HepG2 (cell line): Measurements from ENCODE around the gene BICDL2. TPM values are rescaled to one million over a fixed set of nuclear protein-coding genes. Genes with fewer than 3 reads are reported as not detected.

Source experiments
- ATAC-seq: fragments of 200-7000 bp; cut with Tn5 transposase; 3 replicates; pipeline ENCODE4 v1.9.1; 2020; ENCODE audit warnings: mild to moderate bottlenecking, moderate library complexity
- BruUV-seq: library from RNA; stranded (reverse); fragments of 400-500 nt; replicated peaks from 2 replicates; lab custom pipeline; 2021; lab: Mats Ljungman, UMichigan
- CTCF ChIA-PET: fragments of 300-600 bp; formaldehyde crosslinking; extraction: SDS; loops from one replicate; lab custom pipeline; 2021; ENCODE audit warnings: low total read pairs, inconsistent platforms, low intra/inter-chr PET ratio; lab: Yijun Ruan, JAX
- POLR2A ChIA-PET: fragments of 350-600 bp; sonication (Branson Sonifier 250); formaldehyde crosslinking; loops from one replicate; lab custom pipeline; 2020; ENCODE audit warnings: antibody characterized with exemption, inconsistent platforms; lab: Yijun Ruan, JAX
- DNase-seq: peaks from one replicate; pipeline ENCODE4 v3.0.0-alpha.2; 2015; ENCODE audit warnings: low spot score
- FAIRE-seq: peaks from 3 replicates; lab custom pipeline; 2011; peaks lifted over from hg19 to GRCh38; lab: Jason Lieb, UNC
- H2AFZ ChIP-seq: one replicate; pipeline ENCODE4 v1.6.1; 2011; ENCODE audit warnings: low read length, inconsistent platforms
- H3K27ac ChIP-seq: fragments of 300-600 bp; 3 replicates; pipeline ENCODE4 v1.8.0; 2011; ENCODE audit warnings: mixed run types, mild to moderate bottlenecking, mixed read lengths, low read length, inconsistent platforms; ENCODE audit not compliant: insufficient read depth; ENCODE audit errors: extremely low read length
- H3K27me3 ChIP-seq, 2 experiments: fragments of 200-600 bp in 1 of 2; 2 replicates in 1 of 2; 3 replicates in 1 of 2; pipeline versions ENCODE4 v1.6.0 to v1.8.0; 2011; ENCODE audit warnings: low read length in 2 of 2, mild to moderate bottlenecking in 2 of 2, moderate library complexity in 2 of 2, inconsistent platforms in 1 of 2; ENCODE audit not compliant: insufficient read depth in 2 of 2, control insufficient read depth in 1 of 2
- H3K36me3 ChIP-seq, 2 experiments: fragments of 200-600 bp in 1 of 2; replicated peaks in 1 of 2; 2 replicates in 1 of 2; 3 replicates in 1 of 2; pipeline versions ENCODE4 v1.5.1 to v1.8.0; 2011; ENCODE audit warnings: low read length in 2 of 2, inconsistent platforms in 1 of 2; ENCODE audit not compliant: insufficient read depth in 2 of 2, control insufficient read depth in 1 of 2
- H3K4me1 ChIP-seq: 2 replicates; pipeline ENCODE4 v1.5.1; 2012; ENCODE audit warnings: low read length, inconsistent platforms; ENCODE audit not compliant: insufficient read depth
- H3K4me2 ChIP-seq: 2 replicates; pipeline ENCODE4 v1.6.0; 2011; ENCODE audit warnings: low read depth, low read length, inconsistent platforms
- H3K4me3 ChIP-seq, 3 experiments: fragments of 200-600 bp in 1 of 3; sonication (generic), shearing (Covaris generic) in 1 of 3; replicated peaks in 1 of 3; 2 replicates each; pipeline ENCODE4 v1.5.1; 2011 to 2016; ENCODE audit warnings: low read length in 3 of 3, inconsistent platforms in 2 of 3, low read depth in 2 of 3, mild to moderate bottlenecking in 2 of 3, control low read depth in 1 of 3, mixed read lengths in 1 of 3; ENCODE audit not compliant: insufficient read depth in 1 of 3
- H3K79me2 ChIP-seq: one replicate; pipeline ENCODE4 v1.6.1; 2011; ENCODE audit warnings: low read length, inconsistent platforms; ENCODE audit not compliant: insufficient read depth
- H3K9ac ChIP-seq: 2 replicates; pipeline ENCODE4 v1.6.0; 2011; ENCODE audit warnings: mild to moderate bottlenecking, low read depth, low read length, inconsistent platforms; ENCODE audit not compliant: insufficient read depth
- H3K9me3 ChIP-seq: 2 replicates; pipeline ENCODE4 v1.5.1; 2012; ENCODE audit warnings: mild to moderate bottlenecking, low read length
- H4K20me1 ChIP-seq: 2 replicates; pipeline ENCODE4 v1.6.0; 2011; ENCODE audit warnings: inconsistent platforms, mild to moderate bottlenecking, low read length, moderate library complexity; ENCODE audit not compliant: insufficient read depth
- FOXA3 ChIP-seq: IDR thresholded peaks from 2 replicates; pipeline ENCODE4 v1.6.1; 2016; ENCODE audit warnings: missing genetic modification reagents, missing compliant biosample characterization
- MEIS1 ChIP-seq: sonication (generic); formaldehyde crosslinking; IDR thresholded peaks from 2 replicates; pipeline ENCODE4 v1.9.0; 2021; ENCODE audit warnings: mild to moderate bottlenecking, missing genetic modification reagents, moderate library complexity, borderline replicate concordance
- TEAD3 ChIP-seq: optimal IDR thresholded peaks from 2 replicates; pipeline ENCODE3; 2016; ENCODE audit warnings: borderline replicate concordance
- WGBS: methylation state at CpG from one replicate; pipeline ENCODE4 v1.1.6; 2017; ENCODE audit warnings: low lambda C conversion rate; 5-methylcytosine and 5-hydroxymethylcytosine counted together
- in situ Hi-C: cut with HindIII; loops from 2 replicates; pipeline ENCODE4 v1.10.0; 2017; ENCODE audit warnings: low pct_unique_long_range_greater_than_20kb; ENCODE audit not compliant: extremely low pct_ligation_motif_present
- intact Hi-C: fragments of 100-400 bp; cut with micrococcal nuclease; formaldehyde crosslinking; loops from one replicate; pipeline ENCODE4 v1.10.0; 2022; ENCODE audit not compliant: unreplicated experiment
- polyA plus RNA-seq, 8 experiments: library from polyadenylated mRNA; depleted of rRNA in 3 of 8; stranded (reverse) in 7 of 8; unstranded in 1 of 8; fragments of >200 nt; fragmentation: Illumina TruSeq in 4 of 8; extraction: Trizol in 4 of 8; gene quantifications; 2 replicates each; pipeline versions ENCODE4 v1.2.1 to v1.2.3, GENCODE V29; 2011 to 2016; ENCODE audit warnings: low read depth in 4 of 8, missing spikeins in 1 of 8, mixed read lengths in 1 of 8; ENCODE audit not compliant: insufficient read depth in 1 of 8
- total RNA-seq, 5 experiments: library from RNA; depleted of rRNA; stranded (reverse); fragments of >200 nt; fragmentation: Illumina TruSeq; extraction: Trizol; gene quantifications; 2 replicates each; pipeline ENCODE4 v1.2.3, GENCODE V29; 2016; ENCODE audit warnings: low read depth in 1 of 5
- TF ChIP-seq, protein P1 (sequence below): sonication (generic); formaldehyde crosslinking; IDR thresholded peaks from 2 replicates; pipeline ENCODE4 v1.5.1; 2020; ENCODE audit warnings: mild to moderate bottlenecking, missing genetic modification reagents, borderline replicate concordance
- TF ChIP-seq, protein P2 (sequence below): sonication (generic); formaldehyde crosslinking; conservative IDR thresholded peaks from 2 replicates; pipeline ENCODE4 v1.4.0; 2020; ENCODE audit warnings: missing genetic modification reagents
- TF ChIP-seq, protein P3 (sequence below): sonication (generic); formaldehyde crosslinking; IDR thresholded peaks from 2 replicates; pipeline ENCODE4 v1.4.0; 2020; ENCODE audit warnings: missing genetic modification reagents, mild to moderate bottlenecking, borderline replicate concordance

The BICDL2 gene
- total and polyA plus RNA-seq, 2 of the 13 experiments (the other 11 are each of a cell fraction or from before 2014, with no cell fraction given), result 0.12 TPM; not detected in 1

DNA sequence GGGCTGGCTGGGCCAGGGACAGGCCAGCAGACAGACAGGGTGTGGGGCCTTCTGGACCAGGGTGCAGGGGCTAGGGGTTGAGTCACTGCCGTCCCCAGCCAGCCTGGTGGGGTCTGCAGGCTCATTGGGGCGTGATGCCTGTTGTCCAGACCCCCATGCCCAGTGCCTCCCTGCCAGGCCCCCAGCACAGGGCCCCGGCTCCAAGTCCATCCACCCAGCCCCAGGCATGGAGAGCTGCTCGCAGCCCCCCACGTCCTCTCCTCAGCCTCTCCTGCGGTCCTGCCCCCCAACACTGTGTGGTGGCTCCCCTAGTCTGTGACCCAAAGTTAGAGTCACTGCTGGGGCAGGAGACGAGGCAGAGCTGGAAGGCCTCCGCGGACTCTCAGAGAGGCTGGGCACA is 49.5 kb downstream of the BICDL2 start:
- Histone ChIP-seq H3K27me3 (peaks cover 19 to 60% of the 10 kb centered on the region in 2 experiments), H4K20me1 (no peaks in the 10 kb centered on the region), H3K27ac (no peak overlapping the region), H2AFZ (no peak overlapping the region), H3K4me1 (peaks cover 25% of the 10 kb centered on the region), H3K79me2 (no peaks in the 10 kb centered on the region), H3K9me3 (no peaks in the 10 kb centered on the region), H3K4me3 (no peak overlapping the region), H3K4me2 (no peak overlapping the region), H3K36me3 (no peaks in the 10 kb centered on the region), H3K9ac (no peak overlapping the region)
- no TSS peak for BruUV-seq
- intact Hi-C loops (no loop called here), in situ Hi-C loops (no loop called here)
- CTCF ChIA-PET, result no interaction called here
- DNase-seq, result no peak
- no peak for FAIRE-seq
- ATAC-seq, result no peak
- TF ChIP-seq, protein P1, sequence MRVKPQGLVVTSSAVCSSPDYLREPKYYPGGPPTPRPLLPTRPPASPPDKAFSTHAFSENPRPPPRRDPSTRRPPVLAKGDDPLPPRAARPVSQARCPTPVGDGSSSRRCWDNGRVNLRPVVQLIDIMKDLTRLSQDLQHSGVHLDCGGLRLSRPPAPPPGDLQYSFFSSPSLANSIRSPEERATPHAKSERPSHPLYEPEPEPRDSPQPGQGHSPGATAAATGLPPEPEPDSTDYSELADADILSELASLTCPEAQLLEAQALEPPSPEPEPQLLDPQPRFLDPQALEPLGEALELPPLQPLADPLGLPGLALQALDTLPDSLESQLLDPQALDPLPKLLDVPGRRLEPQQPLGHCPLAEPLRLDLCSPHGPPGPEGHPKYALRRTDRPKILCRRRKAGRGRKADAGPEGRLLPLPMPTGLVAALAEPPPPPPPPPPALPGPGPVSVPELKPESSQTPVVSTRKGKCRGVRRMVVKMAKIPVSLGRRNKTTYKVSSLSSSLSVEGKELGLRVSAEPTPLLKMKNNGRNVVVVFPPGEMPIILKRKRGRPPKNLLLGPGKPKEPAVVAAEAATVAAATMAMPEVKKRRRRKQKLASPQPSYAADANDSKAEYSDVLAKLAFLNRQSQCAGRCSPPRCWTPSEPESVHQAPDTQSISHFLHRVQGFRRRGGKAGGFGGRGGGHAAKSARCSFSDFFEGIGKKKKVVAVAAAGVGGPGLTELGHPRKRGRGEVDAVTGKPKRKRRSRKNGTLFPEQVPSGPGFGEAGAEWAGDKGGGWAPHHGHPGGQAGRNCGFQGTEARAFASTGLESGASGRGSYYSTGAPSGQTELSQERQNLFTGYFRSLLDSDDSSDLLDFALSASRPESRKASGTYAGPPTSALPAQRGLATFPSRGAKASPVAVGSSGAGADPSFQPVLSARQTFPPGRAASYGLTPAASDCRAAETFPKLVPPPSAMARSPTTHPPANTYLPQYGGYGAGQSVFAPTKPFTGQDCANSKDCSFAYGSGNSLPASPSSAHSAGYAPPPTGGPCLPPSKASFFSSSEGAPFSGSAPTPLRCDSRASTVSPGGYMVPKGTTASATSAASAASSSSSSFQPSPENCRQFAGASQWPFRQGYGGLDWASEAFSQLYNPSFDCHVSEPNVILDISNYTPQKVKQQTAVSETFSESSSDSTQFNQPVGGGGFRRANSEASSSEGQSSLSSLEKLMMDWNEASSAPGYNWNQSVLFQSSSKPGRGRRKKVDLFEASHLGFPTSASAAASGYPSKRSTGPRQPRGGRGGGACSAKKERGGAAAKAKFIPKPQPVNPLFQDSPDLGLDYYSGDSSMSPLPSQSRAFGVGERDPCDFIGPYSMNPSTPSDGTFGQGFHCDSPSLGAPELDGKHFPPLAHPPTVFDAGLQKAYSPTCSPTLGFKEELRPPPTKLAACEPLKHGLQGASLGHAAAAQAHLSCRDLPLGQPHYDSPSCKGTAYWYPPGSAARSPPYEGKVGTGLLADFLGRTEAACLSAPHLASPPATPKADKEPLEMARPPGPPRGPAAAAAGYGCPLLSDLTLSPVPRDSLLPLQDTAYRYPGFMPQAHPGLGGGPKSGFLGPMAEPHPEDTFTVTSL (CRISPR knock-in tag), result no peak
- TF ChIP-seq FOXA3 (CRISPR knock-in tag) (no peak), TEAD3 (CRISPR knock-in tag) (no peak), MEIS1 (no peak)
- TF ChIP-seq, protein P2, sequence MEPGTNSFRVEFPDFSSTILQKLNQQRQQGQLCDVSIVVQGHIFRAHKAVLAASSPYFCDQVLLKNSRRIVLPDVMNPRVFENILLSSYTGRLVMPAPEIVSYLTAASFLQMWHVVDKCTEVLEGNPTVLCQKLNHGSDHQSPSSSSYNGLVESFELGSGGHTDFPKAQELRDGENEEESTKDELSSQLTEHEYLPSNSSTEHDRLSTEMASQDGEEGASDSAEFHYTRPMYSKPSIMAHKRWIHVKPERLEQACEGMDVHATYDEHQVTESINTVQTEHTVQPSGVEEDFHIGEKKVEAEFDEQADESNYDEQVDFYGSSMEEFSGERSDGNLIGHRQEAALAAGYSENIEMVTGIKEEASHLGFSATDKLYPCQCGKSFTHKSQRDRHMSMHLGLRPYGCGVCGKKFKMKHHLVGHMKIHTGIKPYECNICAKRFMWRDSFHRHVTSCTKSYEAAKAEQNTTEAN (CRISPR knock-in tag), result no peak
- TF ChIP-seq, protein P3, sequence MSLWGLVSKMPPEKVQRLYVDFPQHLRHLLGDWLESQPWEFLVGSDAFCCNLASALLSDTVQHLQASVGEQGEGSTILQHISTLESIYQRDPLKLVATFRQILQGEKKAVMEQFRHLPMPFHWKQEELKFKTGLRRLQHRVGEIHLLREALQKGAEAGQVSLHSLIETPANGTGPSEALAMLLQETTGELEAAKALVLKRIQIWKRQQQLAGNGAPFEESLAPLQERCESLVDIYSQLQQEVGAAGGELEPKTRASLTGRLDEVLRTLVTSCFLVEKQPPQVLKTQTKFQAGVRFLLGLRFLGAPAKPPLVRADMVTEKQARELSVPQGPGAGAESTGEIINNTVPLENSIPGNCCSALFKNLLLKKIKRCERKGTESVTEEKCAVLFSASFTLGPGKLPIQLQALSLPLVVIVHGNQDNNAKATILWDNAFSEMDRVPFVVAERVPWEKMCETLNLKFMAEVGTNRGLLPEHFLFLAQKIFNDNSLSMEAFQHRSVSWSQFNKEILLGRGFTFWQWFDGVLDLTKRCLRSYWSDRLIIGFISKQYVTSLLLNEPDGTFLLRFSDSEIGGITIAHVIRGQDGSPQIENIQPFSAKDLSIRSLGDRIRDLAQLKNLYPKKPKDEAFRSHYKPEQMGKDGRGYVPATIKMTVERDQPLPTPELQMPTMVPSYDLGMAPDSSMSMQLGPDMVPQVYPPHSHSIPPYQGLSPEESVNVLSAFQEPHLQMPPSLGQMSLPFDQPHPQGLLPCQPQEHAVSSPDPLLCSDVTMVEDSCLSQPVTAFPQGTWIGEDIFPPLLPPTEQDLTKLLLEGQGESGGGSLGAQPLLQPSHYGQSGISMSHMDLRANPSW (CRISPR knock-in tag), result no peak
- WGBS, result 46% methylated on average over 4 of the region's 9 CpGs
- POLR2A ChIA-PET, result no interaction called here
